GM12801 (cell line): Measurements from ENCODE around the gene LCOR.

Experiments
- TF ChIP-seq, protein P1 (sequence below): IDR thresholded peaks from one replicate; pipeline ENCODE4 v1.5.1; 2011; ENCODE audit warnings: control low read depth; ENCODE audit not compliant: insufficient read length; ENCODE audit errors: extremely low read depth

The LCOR gene

DNA sequence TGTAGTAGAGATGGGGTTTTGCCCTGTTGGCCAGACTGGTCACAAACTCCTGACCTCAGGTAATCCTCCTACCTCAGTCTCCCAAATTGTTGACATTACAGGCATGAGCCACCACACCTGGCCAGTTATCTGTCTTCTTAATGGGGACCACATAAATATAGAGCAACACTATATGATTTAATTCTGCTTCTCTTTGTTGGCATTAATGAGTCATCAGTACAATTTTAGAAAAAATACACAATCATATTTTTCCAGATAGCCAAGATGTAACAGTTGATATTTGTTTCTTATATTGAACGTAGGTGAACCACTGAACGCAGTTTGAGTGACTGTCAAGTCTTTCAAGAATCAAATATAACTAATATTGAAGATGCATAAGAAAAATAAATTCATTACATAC, 48.5 kb downstream of the LCOR start:
- TF ChIP-seq, protein P1, sequence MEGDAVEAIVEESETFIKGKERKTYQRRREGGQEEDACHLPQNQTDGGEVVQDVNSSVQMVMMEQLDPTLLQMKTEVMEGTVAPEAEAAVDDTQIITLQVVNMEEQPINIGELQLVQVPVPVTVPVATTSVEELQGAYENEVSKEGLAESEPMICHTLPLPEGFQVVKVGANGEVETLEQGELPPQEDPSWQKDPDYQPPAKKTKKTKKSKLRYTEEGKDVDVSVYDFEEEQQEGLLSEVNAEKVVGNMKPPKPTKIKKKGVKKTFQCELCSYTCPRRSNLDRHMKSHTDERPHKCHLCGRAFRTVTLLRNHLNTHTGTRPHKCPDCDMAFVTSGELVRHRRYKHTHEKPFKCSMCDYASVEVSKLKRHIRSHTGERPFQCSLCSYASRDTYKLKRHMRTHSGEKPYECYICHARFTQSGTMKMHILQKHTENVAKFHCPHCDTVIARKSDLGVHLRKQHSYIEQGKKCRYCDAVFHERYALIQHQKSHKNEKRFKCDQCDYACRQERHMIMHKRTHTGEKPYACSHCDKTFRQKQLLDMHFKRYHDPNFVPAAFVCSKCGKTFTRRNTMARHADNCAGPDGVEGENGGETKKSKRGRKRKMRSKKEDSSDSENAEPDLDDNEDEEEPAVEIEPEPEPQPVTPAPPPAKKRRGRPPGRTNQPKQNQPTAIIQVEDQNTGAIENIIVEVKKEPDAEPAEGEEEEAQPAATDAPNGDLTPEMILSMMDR, result no peak

DNA sequence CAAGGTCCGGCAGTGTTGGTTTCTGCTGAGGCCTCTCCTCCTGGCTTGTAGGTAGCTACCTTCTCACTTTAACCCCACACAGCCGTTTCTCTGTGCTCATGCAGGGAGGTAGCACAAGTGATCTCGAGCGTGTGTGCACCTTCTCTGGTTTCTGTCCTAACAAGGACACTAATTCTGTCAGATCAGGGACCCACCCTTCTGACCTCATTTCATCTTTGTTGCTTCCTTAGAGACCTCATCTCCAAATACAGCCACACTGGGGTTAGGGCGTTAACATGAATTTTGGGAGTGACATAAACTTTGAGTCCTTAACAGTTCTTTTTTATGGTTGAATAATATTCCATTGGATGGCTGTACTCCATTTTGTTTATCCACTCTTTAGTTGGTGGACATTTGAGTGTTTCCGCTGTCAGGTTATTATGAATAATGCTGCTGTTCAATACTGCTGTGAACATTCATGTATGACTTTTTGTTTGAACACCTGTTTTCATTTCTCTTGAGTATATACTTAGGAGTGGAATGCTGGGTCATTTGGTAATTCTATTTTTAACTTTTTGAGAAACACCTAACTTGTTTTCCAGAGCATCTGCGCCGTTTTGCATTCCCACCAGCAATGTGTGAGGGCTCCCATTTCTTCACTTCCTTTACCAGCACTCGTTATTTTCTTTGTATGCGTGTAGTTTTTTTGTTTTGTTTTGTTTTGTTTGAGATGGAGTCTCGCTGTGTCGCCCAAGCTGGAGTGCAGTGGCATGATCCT, 57.5 kb downstream of the LCOR start:
- TF ChIP-seq, protein P1, result no peak

DNA sequence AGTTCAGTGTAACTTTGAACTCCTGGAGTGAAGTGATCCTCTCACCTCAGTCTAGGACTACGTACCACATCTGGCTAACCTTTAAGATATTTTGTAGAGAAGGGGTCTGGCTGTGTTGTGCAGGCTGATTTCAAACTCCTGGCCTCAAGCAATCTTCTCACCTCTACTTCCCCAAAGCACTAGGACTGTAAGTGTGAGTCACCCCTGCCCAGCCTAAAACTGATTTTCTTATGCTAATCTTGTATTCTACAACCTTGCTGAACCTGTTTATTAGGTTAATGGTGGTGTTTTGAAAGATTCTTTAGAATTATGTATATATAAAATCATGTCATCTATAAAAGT, 58.0 kb downstream of the LCOR start:
- TF ChIP-seq, protein P1, result no peak

DNA sequence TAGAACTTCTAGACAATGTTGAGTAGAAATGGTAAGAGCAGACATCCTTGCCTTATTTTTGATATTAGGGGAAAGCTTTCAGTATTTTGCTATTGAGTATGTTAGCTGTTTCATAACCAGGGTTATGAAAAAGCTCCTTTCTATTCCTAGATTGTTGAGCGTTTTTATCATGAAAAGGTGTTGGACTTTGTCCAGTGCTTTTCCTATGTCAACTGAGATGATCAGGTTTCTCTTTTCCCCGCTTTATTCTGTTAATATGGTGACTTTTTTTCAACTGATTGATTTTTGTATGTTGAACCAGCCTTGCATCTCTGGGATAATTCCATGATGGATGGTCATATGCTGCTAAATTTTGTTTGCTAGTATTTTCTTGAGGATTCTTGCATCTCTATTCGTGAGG, 58.5 kb downstream of the LCOR start:
- TF ChIP-seq, protein P1, result no peak

DNA sequence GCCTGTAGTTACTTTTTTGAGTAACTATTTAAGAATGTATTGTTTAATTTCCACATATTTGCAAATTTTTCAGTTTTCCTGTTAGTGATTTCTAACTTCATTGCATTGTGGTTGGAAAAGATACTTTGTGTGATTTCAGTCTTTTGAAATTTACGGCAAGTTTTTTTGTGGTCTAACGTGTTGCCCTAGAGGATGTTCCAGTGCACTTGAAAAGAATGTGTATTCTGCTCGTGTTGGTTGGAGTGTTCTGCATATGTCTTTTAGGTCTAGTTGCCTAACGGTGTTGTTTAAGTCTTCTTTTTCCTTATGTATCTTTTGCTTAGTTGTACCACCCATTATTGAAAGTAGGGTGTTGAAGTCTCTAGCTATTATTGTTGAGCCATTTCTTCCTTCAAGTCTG, 59.7 kb downstream of the LCOR start:
- TF ChIP-seq, protein P1, result no peak

DNA sequence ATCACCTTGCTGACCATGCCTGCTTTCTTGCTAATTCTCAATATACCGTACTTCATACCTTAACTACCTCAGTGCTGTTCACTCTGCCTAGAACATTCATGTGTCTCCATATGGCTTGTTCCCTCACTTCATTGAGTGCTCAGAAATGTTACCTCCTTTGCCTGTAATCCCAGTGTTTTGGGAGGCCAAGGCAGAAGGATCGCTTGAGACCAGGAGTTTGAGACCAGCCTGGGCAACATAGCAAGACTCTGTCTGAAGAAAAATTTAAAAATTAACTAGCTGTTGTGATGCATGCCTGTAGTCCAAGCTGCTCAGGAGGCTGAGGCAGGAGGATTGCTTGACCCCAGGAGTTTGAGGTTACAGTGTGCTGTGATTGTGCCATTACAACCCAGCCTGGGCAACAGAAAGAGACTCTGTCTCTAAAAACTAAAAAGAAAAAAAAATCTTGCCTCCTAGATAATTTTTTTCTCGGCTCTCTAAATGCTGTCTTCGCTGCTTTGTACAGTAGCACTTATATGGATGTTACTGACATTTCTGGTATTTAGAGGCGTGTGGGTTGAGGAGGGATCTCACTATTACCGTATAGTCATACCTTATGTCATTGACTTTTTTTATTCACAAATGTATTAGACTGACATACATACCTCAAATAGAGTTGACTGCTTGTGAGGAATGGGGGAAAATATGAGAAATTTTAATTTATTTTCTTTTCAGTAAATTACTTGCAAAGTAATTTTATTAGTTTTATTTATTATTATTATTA, 63.7 kb downstream of the LCOR start:
- TF ChIP-seq, protein P1, result no peak

DNA sequence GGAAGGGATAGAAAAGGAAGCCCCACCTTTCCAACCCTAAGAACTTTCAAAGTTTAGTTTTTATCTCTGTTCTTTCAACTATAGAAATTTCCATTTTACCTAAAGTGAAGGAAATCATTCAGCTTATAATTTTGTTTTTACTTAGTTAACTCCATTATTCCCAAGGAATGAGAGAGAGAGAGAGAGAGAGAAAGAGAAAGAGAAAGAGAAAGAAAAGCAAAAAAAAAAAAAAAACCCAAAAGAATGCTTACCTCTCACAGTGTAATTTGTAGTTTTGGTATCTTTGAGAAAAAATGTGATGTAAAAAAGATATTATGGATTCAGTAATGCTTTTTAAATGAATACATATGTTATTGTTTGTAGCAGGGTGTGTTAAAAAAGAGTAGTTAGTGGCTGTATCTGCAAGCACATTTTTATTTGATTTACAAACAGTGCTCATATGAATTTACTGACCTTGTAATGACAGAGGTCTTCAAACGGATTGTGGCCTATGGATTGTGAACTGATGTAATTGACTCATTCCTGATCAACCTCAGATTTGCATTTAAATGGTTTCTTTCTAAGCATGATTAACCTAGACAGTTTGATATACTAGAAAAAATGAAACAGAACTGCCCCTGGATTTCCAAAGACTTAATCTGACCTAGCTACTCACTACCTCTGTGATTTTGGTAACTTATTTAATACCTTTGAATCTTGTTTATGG, 64.9 kb downstream of the LCOR start:
- TF ChIP-seq, protein P1, result no peak
